Measurements from ENCODE around the gene FOXP1. TPM values are rescaled to one million over a fixed set of nuclear protein-coding genes. Genes with fewer than 3 reads are reported as not detected.

Gene FOXP1
- total and polyA plus RNA-seq, 3 donors from 2014 or later, result 37.8 to 105 (median 75.9) TPM

- 80 to 92% methylated on average over 8 of the region's 8 CpGs for WGBS, 2 donors
- H3K27me3 ChIP-seq, result no peaks in the 10 kb centered on the region
- no peak for DNase-seq
- no peaks in the 10 kb centered on the region for H3K36me3 ChIP-seq (ENCODE audit: low read depth, missing control alignments)
- no peak for TF ChIP-seq POLR2A (IDR thresholded peaks at IDR 0.05)
- TF ChIP-seq CTCF (IDR thresholded peaks at IDR 0.05), result no peak
- H3K4me1 ChIP-seq, result peaks cover 29% of the 10 kb centered on the region
- no peaks in the 10 kb centered on the region for H3K9me3 ChIP-seq
- intact Hi-C loops (cut with DNase I; ENCODE audit: low total_unique reads), result no loop called here
- no peak overlapping the region for H3K4me3 ChIP-seq
- H3K27ac ChIP-seq, result no peak overlapping the region
These were observed 341.5 kb downstream of the FOXP1 start for GRCh38 chr3:71241981-71242560.

GRCh38 chr3:71241246-71241901 is 342.2 kb downstream of the FOXP1 start:
- no peak for TF ChIP-seq POLR2A (IDR thresholded peaks at IDR 0.05)
- no peak for TF ChIP-seq CTCF (IDR thresholded peaks at IDR 0.05)
- no peak for DNase-seq
- 75 to 85% methylated on average over 8 of the region's 8 CpGs for WGBS, 2 donors
- peaks cover 23% of the 10 kb centered on the region for H3K4me1 ChIP-seq
- H3K36me3 ChIP-seq (ENCODE audit: low read depth, missing control alignments), result no peaks in the 10 kb centered on the region
- H3K4me3 ChIP-seq, result no peak overlapping the region
- intact Hi-C loops (cut with DNase I; ENCODE audit: low total_unique reads), result no loop called here
- H3K9me3 ChIP-seq, result no peaks in the 10 kb centered on the region
- H3K27ac ChIP-seq, result no peak overlapping the region
- no peaks in the 10 kb centered on the region for H3K27me3 ChIP-seq

- no peak overlapping the region for H3K27ac ChIP-seq
- H3K27me3 ChIP-seq, result no peaks in the 10 kb centered on the region
- H3K36me3 ChIP-seq (ENCODE audit: low read depth, missing control alignments), result no peaks in the 10 kb centered on the region
- H3K4me3 ChIP-seq, result no peak overlapping the region
- no peak for TF ChIP-seq CTCF (IDR thresholded peaks at IDR 0.05)
- no peak for TF ChIP-seq POLR2A (IDR thresholded peaks at IDR 0.05)
- no peaks in the 10 kb centered on the region for H3K9me3 ChIP-seq
- H3K4me1 ChIP-seq, result peaks cover 12% of the 10 kb centered on the region
- DNase-seq, result no peak
- intact Hi-C loops (cut with DNase I; ENCODE audit: low total_unique reads), result no loop called here
- 68 to 79% methylated on average over 8 of the region's 8 CpGs for WGBS, 2 donors
These were observed 343.5 kb downstream of the FOXP1 start for GRCh38 chr3:71240034-71240433.

GRCh38 chr3:71238355-71238757 is 345.2 kb downstream of the FOXP1 start:
- H3K4me3 ChIP-seq, result no peak overlapping the region
- no peak for DNase-seq
- 77 to 92% methylated on average over 4 of the region's 4 CpGs for WGBS, 2 donors
- intact Hi-C loops (cut with DNase I; ENCODE audit: low total_unique reads), result no loop called here
- no peaks in the 10 kb centered on the region for H3K36me3 ChIP-seq (ENCODE audit: low read depth, missing control alignments)
- TF ChIP-seq CTCF (IDR thresholded peaks at IDR 0.05) (no peak), POLR2A (IDR thresholded peaks at IDR 0.05) (no peak)
- no peak overlapping the region for H3K27ac ChIP-seq
- no peaks in the 10 kb centered on the region for H3K9me3 ChIP-seq
- H3K27me3 ChIP-seq, result no peaks in the 10 kb centered on the region
- peaks cover 6% of the 10 kb centered on the region for H3K4me1 ChIP-seq

- TF ChIP-seq POLR2A (IDR thresholded peaks at IDR 0.05) (no peak), CTCF (IDR thresholded peaks at IDR 0.05) (no peak)
- H3K9me3 ChIP-seq, result no peaks in the 10 kb centered on the region
- peaks cover 6% of the 10 kb centered on the region for H3K4me1 ChIP-seq
These were observed 345.9 kb downstream of the FOXP1 start for GRCh38 chr3:71237672-71238071.

More at GRCh38 chr3:71237672-71238071, 345.9 kb downstream of the FOXP1 start:
- no peak overlapping the region for H3K4me3 ChIP-seq
- no peak overlapping the region for H3K27ac ChIP-seq
- no peak for DNase-seq
- 77 to 80% methylated on average over 5 of the region's 5 CpGs for WGBS, 2 donors
- intact Hi-C loops (cut with DNase I; ENCODE audit: low total_unique reads), result no loop called here
- no peaks in the 10 kb centered on the region for H3K27me3 ChIP-seq
- no peaks in the 10 kb centered on the region for H3K36me3 ChIP-seq (ENCODE audit: low read depth, missing control alignments)
